Left ventricle myocardium superior (tissue), 1 donor: ENCODE results near the gene LRRC32. TPM values are rescaled to one million over a fixed set of nuclear protein-coding genes. Genes with fewer than 3 reads are reported as not detected.
"Not testable (repeated sequence)": the region's sequence is repeated elsewhere in the genome, so short reads cannot be mapped to it uniquely, and the experiment has no call there.

ENCODE experiments used
- ATAC-seq: fragments of 200-7000 bp; cut with Tn5 transposase; one replicate; pipeline ENCODE4 v1.9.1; 2020; ENCODE audit warnings: mild to moderate bottlenecking, moderate library complexity
- DNase-seq: peaks from one replicate; pipeline ENCODE4 v3.0.0-alpha.2; 2020
- intact Hi-C: fragments of 100-400 bp; cut with micrococcal nuclease; formaldehyde crosslinking; loops from one replicate; pipeline ENCODE4 v1.11.0; 2022
- total RNA-seq: library from RNA; stranded (reverse); fragmentation: NEBNext Ultra II Directional; extraction: Animal tissue kit (Norgen Biotek cat#: 25700); gene quantifications from one replicate; pipeline ENCODE4 v1.2.1, GENCODE V29; 2021
- donor health status: DM: no; HTN: yes; CAD: no; lungs with severe emphysema.

LRRC32 gene
- total RNA-seq, 1 donor from 2014 or later, result 30.8 TPM

GRCh38 chr11:76658651-76659650 lies 11.6 kb downstream of the LRRC32 start:
- ATAC-seq (no peak), DNase-seq (no peak)
- intact Hi-C loops, result no loop called here

DNA sequence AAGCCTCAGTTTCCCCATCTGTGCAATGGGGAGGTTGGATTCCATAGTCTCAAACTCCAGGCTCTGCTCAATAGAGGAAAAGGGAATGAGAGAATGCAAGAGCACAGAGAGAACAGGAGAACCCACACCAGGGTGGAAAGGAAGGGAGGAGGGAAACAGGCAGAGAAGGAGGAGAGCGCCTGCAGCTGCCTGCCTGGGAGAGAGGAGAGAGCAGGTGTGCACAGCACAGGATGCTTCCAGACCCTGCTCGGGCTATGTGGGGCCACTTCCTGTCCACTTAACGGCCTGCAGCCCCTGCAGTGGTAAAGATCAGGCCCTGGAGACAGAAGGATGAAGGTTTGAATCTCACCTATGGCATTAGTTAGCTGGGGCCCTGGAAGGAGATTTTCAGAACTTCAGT lies 12.3 kb downstream of the LRRC32 start:
- intact Hi-C loops, result no loop called here

DNA sequence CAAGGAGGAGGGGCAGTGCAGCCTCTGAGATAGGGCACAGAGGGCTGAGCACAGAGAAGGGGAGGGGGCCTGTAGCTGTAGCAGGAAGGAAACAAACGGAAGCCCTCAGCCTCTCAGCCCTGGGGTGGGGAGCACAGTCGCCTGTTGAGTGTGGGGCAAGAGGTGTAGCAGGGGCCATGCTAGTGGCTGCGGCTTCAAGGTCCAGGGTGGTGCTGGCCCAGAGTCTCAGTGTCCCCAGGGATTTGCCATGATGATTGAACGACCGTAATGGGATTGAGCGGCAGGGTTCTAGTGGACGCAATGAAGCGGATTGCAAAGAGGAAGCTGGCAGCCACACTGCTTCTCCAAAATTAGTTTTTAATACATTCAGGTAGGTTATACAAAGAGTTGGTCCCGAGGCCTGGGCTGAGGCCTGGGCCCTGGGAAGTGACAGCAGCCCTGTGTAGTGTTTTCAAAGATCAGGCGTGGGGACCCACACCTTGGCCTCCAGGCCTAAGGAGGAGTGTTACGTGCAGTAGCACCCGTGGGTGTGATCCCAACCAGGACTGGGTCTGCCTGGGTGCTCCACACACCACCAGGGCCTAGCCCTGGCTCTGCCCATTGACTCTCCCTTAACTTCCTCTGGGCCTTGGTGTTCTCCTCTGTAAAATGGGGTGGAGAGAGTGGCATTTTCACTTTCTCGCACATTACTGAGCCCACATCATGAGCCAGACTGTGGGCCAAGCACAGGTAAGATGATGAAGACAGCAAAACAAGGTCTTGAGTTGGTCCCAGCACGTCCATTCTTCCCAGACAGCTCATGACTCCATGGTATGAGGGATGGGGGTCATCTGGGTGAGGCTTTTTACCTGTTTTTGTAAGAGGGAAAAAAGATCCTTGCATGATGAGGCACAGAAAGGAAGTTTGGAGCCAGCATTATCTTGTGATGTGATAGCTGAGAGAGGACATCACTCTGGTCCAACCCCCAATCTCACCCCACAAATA lies 13.1 kb downstream of the LRRC32 start:
- ATAC-seq (no peak), DNase-seq (no peak)
- intact Hi-C loops, result no loop called here

More for the DNA sequence above, 12.3 kb downstream of the LRRC32 start:
- no peak for DNase-seq
- ATAC-seq, result no peak

GRCh38 chr11:76656571-76657081 lies 13.9 kb downstream of the LRRC32 start:
- ATAC-seq (peak; percentile 3), DNase-seq (peak; percentile 43)
- intact Hi-C loops, result no loop called here

- intact Hi-C loops, result no loop called here
- no peak for DNase-seq
- no peak for ATAC-seq
Measured at GRCh38 chr11:76656050-76656531, 14.5 kb downstream of the LRRC32 start.

DNA sequence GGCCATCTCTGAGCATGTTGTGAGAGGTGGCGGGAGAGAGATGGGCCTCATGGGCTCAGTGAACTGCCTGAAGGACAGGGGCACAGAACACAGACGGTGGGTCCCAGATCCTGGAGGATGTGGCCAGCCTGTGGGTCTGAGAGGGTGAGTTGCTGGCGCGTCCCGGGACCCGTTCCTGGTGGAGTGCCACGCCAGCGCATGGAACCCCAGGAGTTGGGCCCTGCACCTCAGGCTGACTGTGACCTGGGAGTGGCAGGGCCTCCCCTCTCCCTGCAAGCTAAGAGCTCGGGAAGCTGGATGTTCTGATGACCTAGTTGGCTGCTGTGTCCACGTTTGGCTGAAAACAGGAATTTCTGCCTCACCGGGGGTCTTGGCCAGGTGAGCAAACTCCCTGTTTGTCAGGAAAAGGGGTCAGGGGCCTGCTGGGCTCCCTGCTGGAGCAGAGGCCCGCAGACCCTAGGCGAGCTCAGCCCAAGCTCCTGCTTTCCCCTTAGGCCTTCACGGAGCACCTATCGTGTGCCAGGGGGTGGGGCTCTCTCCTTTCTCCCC lies 15.0 kb downstream of the LRRC32 start:
- intact Hi-C loops, result no loop called here
- DNase-seq, result no peak

GRCh38 chr11:76654980-76655379 lies 15.6 kb downstream of the LRRC32 start:
- intact Hi-C loops, result no loop called here
- ATAC-seq, result no peak
- no peak for DNase-seq

More for the DNA sequence above, 15.0 kb downstream of the LRRC32 start:
- ATAC-seq, result no peak

- intact Hi-C loops, result no loop called here
- DNase-seq (peak; percentile 70), ATAC-seq (peak; percentile 77)
Measured at GRCh38 chr11:76654298-76654851, 16.2 kb downstream of the LRRC32 start.

DNA sequence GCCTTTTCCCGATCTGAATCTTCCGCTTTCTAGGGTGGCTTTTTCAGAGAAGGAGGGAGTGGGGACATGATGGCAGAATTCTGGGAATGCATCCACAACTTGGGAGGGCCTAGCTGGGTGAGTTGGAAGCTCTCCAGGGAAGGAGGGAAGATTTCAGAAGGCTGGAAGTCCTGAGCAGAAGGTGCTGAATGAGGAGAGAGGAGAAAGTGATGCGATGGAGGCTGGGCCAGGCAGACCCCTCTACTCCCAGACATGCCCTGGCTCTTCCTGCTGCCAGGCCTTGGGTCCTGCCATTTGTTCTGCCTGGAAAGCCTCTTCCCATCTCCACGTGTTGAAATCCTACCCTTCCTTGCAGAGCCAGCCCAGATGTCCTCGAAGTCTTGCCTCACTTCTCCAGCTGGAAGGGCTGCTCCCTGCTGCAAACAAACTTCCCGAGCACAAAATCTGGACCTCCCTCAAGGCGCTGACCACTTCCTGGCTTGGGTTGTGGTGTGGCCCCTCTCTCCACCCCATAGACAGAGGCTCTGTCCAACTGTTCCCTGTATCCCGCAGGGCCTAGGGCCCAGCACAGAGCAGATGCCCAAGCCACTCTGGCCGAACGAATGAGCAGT lies 16.8 kb downstream of the LRRC32 start:
- ATAC-seq (peak; percentile 83), DNase-seq (peak; percentile 70)
- intact Hi-C loops, result no loop called here

- no peak for DNase-seq
- ATAC-seq, result peak; percentile 1
- intact Hi-C loops, result no loop called here
Measured at GRCh38 chr11:76653012-76653673, 17.4 kb downstream of the LRRC32 start.

- intact Hi-C loops, result no loop called here
- no peak for DNase-seq
- no peak for ATAC-seq
Measured at GRCh38 chr11:76649851-76650372, 20.6 kb downstream of the LRRC32 start.

DNA sequence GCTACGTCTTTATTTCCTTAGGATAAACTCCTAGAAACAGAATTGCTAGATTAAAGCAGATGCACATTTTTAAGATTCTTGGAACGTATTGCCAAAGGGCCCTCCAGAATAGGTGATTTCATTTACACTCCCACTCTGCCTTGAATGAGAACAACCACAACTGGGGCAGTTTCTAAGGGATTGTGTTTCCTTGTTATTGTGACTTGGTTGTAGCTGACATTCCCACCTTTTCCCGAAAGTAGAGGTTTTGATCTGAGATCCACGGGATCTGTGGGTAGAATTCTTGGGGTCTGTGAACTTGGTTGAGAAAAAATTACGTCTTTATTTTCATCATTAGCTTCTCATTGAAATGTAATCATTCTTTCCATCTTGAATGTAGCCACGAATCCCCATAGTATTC lies 21.5 kb downstream of the LRRC32 start:
- no peak for DNase-seq
- intact Hi-C loops, result no loop called here
- no peak for ATAC-seq

DNA sequence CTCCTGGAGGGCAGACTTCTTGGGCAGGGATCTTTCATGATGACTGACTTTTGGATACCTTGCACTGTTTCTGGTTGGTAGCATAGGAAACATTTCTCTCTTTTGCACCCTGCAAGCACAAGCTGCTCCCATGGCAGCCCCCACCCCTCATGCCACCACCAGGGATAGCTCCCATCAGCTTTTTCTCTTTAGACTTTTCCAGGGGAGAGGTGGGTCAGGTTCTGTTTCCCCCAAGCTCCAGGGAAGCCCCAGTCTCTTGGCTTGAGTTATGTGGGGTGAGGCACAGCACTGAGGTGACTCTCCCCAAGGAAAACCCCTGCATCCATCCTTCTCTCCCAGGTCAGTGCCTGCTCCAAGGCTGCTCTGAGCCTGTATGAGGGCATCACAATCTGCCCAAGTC lies 22.5 kb downstream of the LRRC32 start:
- no peak for ATAC-seq
- intact Hi-C loops, result no loop called here
- no peak for DNase-seq

DNA sequence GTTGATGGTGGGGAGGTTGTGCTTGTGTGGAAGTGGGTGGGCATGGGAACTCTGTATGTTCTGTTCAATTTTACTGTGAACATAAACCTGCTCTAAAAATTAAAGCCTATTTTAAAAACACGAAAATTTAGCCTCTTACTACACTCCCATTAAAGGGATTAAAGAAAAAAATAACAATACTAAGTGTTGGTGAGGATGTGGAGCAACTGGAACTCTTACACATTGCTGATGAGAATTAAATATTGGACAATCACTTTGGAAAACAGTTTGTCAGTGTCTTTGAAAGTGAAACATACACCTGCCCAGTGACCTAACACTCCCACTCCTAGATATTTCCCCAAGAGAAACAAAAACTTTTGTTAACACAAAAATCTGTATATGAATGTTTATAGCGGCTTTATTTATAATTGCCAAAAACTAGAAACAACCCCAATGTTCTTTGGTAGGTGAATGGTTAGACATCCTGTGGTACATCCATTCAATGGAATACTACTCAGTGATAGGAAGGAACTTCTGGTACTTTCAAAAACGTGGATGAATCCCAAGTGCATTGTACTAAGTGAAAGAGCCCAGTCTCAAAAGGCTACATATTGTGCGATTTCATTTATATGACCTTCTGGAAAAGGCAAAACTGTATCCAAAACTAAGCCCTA lies 23.5 kb downstream of the LRRC32 start:
- DNase-seq (no peak), ATAC-seq (no peak)
- intact Hi-C loops, result no loop called here

DNA sequence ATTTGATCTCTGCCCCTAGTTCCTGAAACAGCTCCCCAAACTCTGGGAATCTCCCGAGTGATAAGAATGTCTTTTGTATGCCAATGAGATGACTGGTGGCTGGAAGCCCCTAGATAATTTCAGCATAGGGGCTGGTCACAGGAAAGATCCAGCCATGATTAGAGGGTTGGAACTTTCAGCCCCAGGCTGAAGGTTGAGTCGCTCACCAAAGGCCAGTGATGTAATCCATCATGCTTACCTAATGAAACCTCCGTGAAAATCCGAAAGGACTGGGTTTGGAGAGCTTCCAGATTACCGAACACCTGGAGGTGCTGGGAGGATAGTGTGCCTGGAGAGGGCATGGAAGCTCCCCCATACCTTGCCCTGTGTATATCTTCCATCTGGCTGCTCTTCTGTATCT lies 26.0 kb downstream of the LRRC32 start:
- ATAC-seq (no peak), DNase-seq (no peak)
- intact Hi-C loops, result no loop called here

- intact Hi-C loops, ATAC-seq, DNase-seq: not testable (repeated sequence)
Measured at GRCh38 chr11:76643711-76644110, 26.8 kb downstream of the LRRC32 start.

DNA sequence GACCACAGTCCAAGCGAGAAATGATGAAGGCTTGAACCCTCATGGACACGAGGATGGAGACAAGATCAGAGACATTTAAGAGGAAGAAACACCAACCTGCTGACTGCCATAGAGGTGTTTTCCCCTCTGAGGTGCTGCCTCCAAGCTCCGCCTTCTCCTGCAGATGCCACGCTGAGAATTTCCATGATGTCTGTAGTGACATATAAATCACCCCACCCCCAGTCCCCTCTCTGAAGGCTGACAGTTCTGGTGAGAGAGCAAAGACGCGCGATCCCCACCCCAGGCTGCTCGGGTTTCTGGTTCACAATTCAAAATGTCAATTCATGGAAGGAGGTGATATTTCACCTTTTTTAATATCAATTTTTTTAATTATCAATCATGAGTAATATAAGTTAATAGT lies 28.2 kb downstream of the LRRC32 start:
- intact Hi-C loops, result no loop called here
- DNase-seq, result no peak
- ATAC-seq, result no peak
